ENCODE data around the gene CUTA. TPM values are rescaled to one million over a fixed set of nuclear protein-coding genes. Genes with fewer than 3 reads are reported as not detected.

CUTA gene
- total RNA-seq, 1 experiment from 2014 or later, result 186 TPM

DNA sequence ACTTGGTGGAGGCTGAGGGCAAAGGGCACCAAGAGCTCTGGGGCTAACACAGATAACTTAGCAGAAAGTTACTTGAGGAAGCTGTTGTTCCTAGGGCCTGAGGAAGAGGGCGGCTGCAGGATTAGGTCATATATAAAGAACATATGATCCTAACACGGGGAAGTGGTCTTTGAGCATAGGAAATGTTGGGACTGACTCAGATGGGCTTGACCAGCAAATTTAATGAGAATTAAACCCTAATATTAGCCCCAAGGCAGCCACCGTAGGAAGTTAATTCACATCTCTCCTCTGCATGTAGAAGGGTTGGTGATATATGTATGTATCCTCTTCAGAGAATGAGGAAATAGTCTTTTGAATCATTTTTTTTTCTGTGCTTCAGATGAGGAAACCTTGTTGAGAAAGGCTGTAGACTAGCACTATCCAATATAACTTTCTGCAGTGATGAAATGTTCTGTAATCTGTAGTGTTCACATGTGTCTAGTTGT lies 27.3 kb upstream of the CUTA start:
- RAD21 ChIA-PET (ENCODE audit: low non-redundant PET in 1 of 2, low total read pairs in 2 of 2, uncharacterized antibody in 2 of 2, unreplicated experiment in 2 of 2), result no interaction called here

DNA sequence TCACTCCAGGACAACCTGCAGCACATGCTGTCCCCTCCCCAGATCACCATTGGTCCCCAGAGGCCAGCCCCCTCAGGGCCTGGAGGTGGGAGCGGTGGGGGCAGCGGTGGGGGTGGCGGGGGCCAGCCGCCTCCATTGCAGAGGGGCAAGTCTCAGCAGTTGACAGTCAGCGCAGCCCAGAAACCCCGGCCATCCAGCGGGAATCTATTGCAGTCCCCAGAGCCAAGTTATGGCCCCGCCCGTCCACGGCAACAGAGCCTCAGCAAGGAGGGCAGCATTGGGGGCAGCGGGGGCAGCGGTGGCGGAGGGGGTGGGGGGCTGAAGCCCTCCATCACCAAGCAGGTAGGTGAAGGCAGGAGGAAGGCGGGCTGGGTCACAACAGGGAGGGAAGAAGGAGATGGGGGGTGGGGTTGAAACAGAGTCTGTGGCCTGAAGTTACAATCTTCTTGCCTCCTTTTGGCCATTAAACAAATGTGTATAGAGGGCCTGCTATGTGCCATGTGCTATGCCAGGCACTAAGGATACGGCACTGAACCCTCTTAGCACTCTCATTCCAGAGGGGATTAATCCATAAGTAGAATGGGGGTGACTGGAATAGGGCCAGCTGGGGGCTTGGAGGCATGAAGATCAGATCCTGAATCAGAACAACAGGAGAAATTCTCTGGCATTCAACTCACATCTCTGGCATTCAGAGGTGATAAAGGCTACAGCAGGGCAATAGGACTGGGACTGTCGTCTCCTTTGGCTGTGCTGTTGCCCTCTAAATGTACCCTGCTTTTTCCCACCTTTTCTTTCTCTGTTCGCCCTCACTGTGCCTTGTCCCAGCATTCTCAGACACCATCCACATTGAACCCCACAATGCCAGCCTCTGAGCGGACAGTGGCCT lies 26.0 kb upstream of the CUTA start:
- no peak overlapping the region for H3K4me2 ChIP-seq (ENCODE audit: low read length)
- H3K9ac ChIP-seq (ENCODE audit: low read length), result no peak overlapping the region
- no TSS peak for BruUV-seq (replicated peaks)
- RAD21 ChIA-PET (ENCODE audit: low non-redundant PET in 1 of 2, low total read pairs in 2 of 2, uncharacterized antibody in 2 of 2, unreplicated experiment in 2 of 2), result no interaction called here
- no peaks in the 10 kb centered on the region for H3K9me2 ChIP-seq (ENCODE audit: insufficient read depth)
- no peaks in the 10 kb centered on the region for H3K79me2 ChIP-seq (ENCODE audit: insufficient read depth, low read length)
- ATAC-seq (no peak), DNase-seq (ENCODE audit: low read depth, low spot score) (no peak)
- H3K9me3 ChIP-seq (ENCODE audit: control insufficient read depth in 1 of 2, insufficient read depth in 1 of 2, low read depth in 1 of 2, low read length in 2 of 2), result no peaks in the 10 kb centered on the region
- H2AFZ ChIP-seq (ENCODE audit: low read depth, low read length, poor library complexity, severe bottlenecking), result no peak overlapping the region
- POLR2A ChIA-PET, result no interaction called here
- CTCF ChIA-PET, result no interaction called here
- no peak overlapping the region for H3K4me3 ChIP-seq (replicated peaks in 1 of 2; ENCODE audit: low read depth in 1 of 2, low read length in 2 of 2)
- H3K27ac ChIP-seq (ENCODE audit: low read depth, low read length), result no peak overlapping the region
- no peaks in the 10 kb centered on the region for H3K27me3 ChIP-seq (ENCODE audit: insufficient read depth, low read length)
- peaks cover 0 to 6% of the 10 kb centered on the region in 2 experiments; a peak in 2 of 4 replicates for H3K4me1 ChIP-seq (ENCODE audit: control insufficient read depth in 1 of 2, insufficient read depth in 2 of 2, low read length in 2 of 2)
- H4K20me1 ChIP-seq (ENCODE audit: insufficient read depth), result no peaks in the 10 kb centered on the region
- intact Hi-C loops (cut with micrococcal nuclease), result no loop called here
- no peaks in the 10 kb centered on the region; a peak in 1 of 4 replicates for H3K36me3 ChIP-seq (ENCODE audit: control insufficient read depth in 1 of 2, insufficient read depth in 2 of 2, low read length in 2 of 2)
- TF ChIP-seq SP1 (IDR thresholded peaks at IDR 0.05; ENCODE audit: low read depth) (no peak), RAD21 (IDR thresholded peaks at IDR 0.05; ENCODE audit: low read depth) (no peak), SIN3A (IDR thresholded peaks at IDR 0.05; ENCODE audit: low read depth) (no peak), ZNF274 (IDR thresholded peaks at IDR 0.05; ENCODE audit: low read depth, low read length) (no peak), POLR2A (IDR thresholded peaks at IDR 0.05; ENCODE audit: borderline replicate concordance, extremely low read depth, insufficient read depth, insufficient read length) (no peak), CBX3 (IDR thresholded peaks at IDR 0.05; ENCODE audit: low read depth) (no peak), EGR1 (IDR thresholded peaks at IDR 0.05; ENCODE audit: low read depth) (no peak), YY1 (IDR thresholded peaks at IDR 0.05; ENCODE audit: extremely low read depth, insufficient replicate concordance, low read depth, low read length) (no peak), EZH2phosphoT487 (IDR thresholded peaks at IDR 0.05; ENCODE audit: borderline replicate concordance) (no peak), POLR2AphosphoS5 (IDR thresholded peaks at IDR 0.05; ENCODE audit: low read depth, low read length) (no peak), SRF (IDR thresholded peaks at IDR 0.05; ENCODE audit: low read depth) (no peak), JUND (IDR thresholded peaks at IDR 0.05) (no peak), ELF1 (IDR thresholded peaks at IDR 0.05; ENCODE audit: borderline replicate concordance, low read depth) (no peak), CEBPB (IDR thresholded peaks at IDR 0.05; ENCODE audit: low read depth) (no peak)
- TF ChIP-seq, protein P1, sequence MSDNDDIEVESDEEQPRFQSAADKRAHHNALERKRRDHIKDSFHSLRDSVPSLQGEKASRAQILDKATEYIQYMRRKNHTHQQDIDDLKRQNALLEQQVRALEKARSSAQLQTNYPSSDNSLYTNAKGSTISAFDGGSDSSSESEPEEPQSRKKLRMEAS (IDR thresholded peaks at IDR 0.05), result no peak
- TF ChIP-seq, protein P2, sequence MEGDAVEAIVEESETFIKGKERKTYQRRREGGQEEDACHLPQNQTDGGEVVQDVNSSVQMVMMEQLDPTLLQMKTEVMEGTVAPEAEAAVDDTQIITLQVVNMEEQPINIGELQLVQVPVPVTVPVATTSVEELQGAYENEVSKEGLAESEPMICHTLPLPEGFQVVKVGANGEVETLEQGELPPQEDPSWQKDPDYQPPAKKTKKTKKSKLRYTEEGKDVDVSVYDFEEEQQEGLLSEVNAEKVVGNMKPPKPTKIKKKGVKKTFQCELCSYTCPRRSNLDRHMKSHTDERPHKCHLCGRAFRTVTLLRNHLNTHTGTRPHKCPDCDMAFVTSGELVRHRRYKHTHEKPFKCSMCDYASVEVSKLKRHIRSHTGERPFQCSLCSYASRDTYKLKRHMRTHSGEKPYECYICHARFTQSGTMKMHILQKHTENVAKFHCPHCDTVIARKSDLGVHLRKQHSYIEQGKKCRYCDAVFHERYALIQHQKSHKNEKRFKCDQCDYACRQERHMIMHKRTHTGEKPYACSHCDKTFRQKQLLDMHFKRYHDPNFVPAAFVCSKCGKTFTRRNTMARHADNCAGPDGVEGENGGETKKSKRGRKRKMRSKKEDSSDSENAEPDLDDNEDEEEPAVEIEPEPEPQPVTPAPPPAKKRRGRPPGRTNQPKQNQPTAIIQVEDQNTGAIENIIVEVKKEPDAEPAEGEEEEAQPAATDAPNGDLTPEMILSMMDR (IDR thresholded peaks at IDR 0.05 in 2 of 3, conservative IDR thresholded peaks at IDR 0.05 in 1 of 3; ENCODE audit: borderline replicate concordance in 1 of 3, insufficient read depth in 1 of 3, low read depth in 2 of 3, low read length in 2 of 3), result no peak
- TF ChIP-seq, protein P3, sequence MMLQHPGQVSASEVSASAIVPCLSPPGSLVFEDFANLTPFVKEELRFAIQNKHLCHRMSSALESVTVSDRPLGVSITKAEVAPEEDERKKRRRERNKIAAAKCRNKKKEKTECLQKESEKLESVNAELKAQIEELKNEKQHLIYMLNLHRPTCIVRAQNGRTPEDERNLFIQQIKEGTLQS (IDR thresholded peaks at IDR 0.05), result no peak

More for the DNA sequence above, 27.3 kb upstream of the CUTA start:
- no peaks in the 10 kb centered on the region for H3K9me2 ChIP-seq (ENCODE audit: insufficient read depth)
- H3K9me3 ChIP-seq (ENCODE audit: control insufficient read depth in 1 of 2, insufficient read depth in 1 of 2, low read depth in 1 of 2, low read length in 2 of 2), result no peaks in the 10 kb centered on the region
- no peaks in the 10 kb centered on the region; a peak in 1 of 4 replicates for H3K36me3 ChIP-seq (ENCODE audit: control insufficient read depth in 1 of 2, insufficient read depth in 2 of 2, low read length in 2 of 2)
- no peaks in the 10 kb centered on the region for H3K79me2 ChIP-seq (ENCODE audit: insufficient read depth, low read length)
- no peak overlapping the region for H3K4me3 ChIP-seq (replicated peaks in 1 of 2; ENCODE audit: low read depth in 1 of 2, low read length in 2 of 2)
- no TSS peak for BruUV-seq (replicated peaks)
- no peaks in the 10 kb centered on the region for H3K27me3 ChIP-seq (ENCODE audit: insufficient read depth, low read length)
- ChIA-PET CTCF (no interaction called here), POLR2A (no interaction called here)
- H3K4me1 ChIP-seq (ENCODE audit: control insufficient read depth in 1 of 2, insufficient read depth in 2 of 2, low read length in 2 of 2), result peaks cover 0 to 2% of the 10 kb centered on the region in 2 experiments; a peak in 2 of 4 replicates
- H4K20me1 ChIP-seq (ENCODE audit: insufficient read depth), result no peaks in the 10 kb centered on the region
- intact Hi-C loops (cut with micrococcal nuclease), result no loop called here
- no peak overlapping the region for H2AFZ ChIP-seq (ENCODE audit: low read depth, low read length, poor library complexity, severe bottlenecking)
- no peak for ATAC-seq
- H3K27ac ChIP-seq (ENCODE audit: low read depth, low read length), result no peak overlapping the region
- H3K9ac ChIP-seq (ENCODE audit: low read length), result no peak overlapping the region
- DNase-seq (ENCODE audit: low read depth, low spot score), result no peak
- TF ChIP-seq POLR2AphosphoS5 (IDR thresholded peaks at IDR 0.05; ENCODE audit: low read depth, low read length) (no peak), EGR1 (IDR thresholded peaks at IDR 0.05; ENCODE audit: low read depth) (no peak), CBX3 (IDR thresholded peaks at IDR 0.05; ENCODE audit: low read depth) (no peak), FOSL1 (IDR thresholded peaks at IDR 0.05; ENCODE audit: low read depth) (no peak)
- no peak overlapping the region for H3K4me2 ChIP-seq (ENCODE audit: low read length)
